GM23338 (cell line): ENCODE measurements around the gene CYLC2.

ENCODE experiments used
- CREB1 ChIP-seq: fragments of 250-450 bp; sonication (Bioruptor Pico); IDR thresholded peaks from 2 replicates; pipeline ENCODE4 v1.5.0; 2020; ENCODE audit warnings: low read depth, mild to moderate bottlenecking, moderate library complexity
- EZH2phosphoT487 ChIP-seq: fragments of 200-600 bp; sonication (generic); IDR thresholded peaks from one replicate; pipeline ENCODE4 v1.8.1; 2018; ENCODE audit warnings: antibody characterized with exemption; ENCODE audit not compliant: unreplicated experiment
- TF ChIP-seq, protein P1 (sequence below), 2 experiments: fragments of 200-600 bp in 1 of 2; sonication (generic) in 1 of 2; conservative IDR thresholded peaks; 2 replicates each; pipeline versions ENCODE4 v1.5.1 to v1.6.1; 2016 to 2017; ENCODE audit warnings: antibody characterized with exemption in 2 of 2, low read depth in 2 of 2, mild to moderate bottlenecking in 2 of 2, moderate library complexity in 1 of 2
- TF ChIP-seq, protein P2 (sequence below): IDR thresholded peaks from one replicate; pipeline ENCODE4 v1.6.1; 2018; ENCODE audit warnings: antibody characterized with exemption; ENCODE audit not compliant: unreplicated experiment
- TF ChIP-seq, protein P3 (sequence below): IDR thresholded peaks from 2 replicates; pipeline ENCODE4 v1.6.1; 2016; ENCODE audit warnings: antibody characterized with exemption

GRCh38 chr9:103037508-103038477, 42.7 kb downstream of the CYLC2 start:
- TF ChIP-seq CREB1 (CRISPR knock-in tag) (no peak), EZH2phosphoT487 (no peak)
- TF ChIP-seq, protein P1, sequence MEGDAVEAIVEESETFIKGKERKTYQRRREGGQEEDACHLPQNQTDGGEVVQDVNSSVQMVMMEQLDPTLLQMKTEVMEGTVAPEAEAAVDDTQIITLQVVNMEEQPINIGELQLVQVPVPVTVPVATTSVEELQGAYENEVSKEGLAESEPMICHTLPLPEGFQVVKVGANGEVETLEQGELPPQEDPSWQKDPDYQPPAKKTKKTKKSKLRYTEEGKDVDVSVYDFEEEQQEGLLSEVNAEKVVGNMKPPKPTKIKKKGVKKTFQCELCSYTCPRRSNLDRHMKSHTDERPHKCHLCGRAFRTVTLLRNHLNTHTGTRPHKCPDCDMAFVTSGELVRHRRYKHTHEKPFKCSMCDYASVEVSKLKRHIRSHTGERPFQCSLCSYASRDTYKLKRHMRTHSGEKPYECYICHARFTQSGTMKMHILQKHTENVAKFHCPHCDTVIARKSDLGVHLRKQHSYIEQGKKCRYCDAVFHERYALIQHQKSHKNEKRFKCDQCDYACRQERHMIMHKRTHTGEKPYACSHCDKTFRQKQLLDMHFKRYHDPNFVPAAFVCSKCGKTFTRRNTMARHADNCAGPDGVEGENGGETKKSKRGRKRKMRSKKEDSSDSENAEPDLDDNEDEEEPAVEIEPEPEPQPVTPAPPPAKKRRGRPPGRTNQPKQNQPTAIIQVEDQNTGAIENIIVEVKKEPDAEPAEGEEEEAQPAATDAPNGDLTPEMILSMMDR (conservative IDR thresholded peaks at IDR 0.05; ENCODE audit: low read depth in 2 of 2) = no peak
- TF ChIP-seq, protein P2, sequence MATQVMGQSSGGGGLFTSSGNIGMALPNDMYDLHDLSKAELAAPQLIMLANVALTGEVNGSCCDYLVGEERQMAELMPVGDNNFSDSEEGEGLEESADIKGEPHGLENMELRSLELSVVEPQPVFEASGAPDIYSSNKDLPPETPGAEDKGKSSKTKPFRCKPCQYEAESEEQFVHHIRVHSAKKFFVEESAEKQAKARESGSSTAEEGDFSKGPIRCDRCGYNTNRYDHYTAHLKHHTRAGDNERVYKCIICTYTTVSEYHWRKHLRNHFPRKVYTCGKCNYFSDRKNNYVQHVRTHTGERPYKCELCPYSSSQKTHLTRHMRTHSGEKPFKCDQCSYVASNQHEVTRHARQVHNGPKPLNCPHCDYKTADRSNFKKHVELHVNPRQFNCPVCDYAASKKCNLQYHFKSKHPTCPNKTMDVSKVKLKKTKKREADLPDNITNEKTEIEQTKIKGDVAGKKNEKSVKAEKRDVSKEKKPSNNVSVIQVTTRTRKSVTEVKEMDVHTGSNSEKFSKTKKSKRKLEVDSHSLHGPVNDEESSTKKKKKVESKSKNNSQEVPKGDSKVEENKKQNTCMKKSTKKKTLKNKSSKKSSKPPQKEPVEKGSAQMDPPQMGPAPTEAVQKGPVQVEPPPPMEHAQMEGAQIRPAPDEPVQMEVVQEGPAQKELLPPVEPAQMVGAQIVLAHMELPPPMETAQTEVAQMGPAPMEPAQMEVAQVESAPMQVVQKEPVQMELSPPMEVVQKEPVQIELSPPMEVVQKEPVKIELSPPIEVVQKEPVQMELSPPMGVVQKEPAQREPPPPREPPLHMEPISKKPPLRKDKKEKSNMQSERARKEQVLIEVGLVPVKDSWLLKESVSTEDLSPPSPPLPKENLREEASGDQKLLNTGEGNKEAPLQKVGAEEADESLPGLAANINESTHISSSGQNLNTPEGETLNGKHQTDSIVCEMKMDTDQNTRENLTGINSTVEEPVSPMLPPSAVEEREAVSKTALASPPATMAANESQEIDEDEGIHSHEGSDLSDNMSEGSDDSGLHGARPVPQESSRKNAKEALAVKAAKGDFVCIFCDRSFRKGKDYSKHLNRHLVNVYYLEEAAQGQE = no peak
- TF ChIP-seq, protein P3, sequence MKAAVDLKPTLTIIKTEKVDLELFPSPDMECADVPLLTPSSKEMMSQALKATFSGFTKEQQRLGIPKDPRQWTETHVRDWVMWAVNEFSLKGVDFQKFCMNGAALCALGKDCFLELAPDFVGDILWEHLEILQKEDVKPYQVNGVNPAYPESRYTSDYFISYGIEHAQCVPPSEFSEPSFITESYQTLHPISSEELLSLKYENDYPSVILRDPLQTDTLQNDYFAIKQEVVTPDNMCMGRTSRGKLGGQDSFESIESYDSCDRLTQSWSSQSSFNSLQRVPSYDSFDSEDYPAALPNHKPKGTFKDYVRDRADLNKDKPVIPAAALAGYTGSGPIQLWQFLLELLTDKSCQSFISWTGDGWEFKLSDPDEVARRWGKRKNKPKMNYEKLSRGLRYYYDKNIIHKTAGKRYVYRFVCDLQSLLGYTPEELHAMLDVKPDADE = no peak
